ENCODE results near the gene CLIC1.

- no peak for TF ChIP-seq CEBPB (IDR thresholded peaks at IDR 0.05)
- TF ChIP-seq, protein P1, sequence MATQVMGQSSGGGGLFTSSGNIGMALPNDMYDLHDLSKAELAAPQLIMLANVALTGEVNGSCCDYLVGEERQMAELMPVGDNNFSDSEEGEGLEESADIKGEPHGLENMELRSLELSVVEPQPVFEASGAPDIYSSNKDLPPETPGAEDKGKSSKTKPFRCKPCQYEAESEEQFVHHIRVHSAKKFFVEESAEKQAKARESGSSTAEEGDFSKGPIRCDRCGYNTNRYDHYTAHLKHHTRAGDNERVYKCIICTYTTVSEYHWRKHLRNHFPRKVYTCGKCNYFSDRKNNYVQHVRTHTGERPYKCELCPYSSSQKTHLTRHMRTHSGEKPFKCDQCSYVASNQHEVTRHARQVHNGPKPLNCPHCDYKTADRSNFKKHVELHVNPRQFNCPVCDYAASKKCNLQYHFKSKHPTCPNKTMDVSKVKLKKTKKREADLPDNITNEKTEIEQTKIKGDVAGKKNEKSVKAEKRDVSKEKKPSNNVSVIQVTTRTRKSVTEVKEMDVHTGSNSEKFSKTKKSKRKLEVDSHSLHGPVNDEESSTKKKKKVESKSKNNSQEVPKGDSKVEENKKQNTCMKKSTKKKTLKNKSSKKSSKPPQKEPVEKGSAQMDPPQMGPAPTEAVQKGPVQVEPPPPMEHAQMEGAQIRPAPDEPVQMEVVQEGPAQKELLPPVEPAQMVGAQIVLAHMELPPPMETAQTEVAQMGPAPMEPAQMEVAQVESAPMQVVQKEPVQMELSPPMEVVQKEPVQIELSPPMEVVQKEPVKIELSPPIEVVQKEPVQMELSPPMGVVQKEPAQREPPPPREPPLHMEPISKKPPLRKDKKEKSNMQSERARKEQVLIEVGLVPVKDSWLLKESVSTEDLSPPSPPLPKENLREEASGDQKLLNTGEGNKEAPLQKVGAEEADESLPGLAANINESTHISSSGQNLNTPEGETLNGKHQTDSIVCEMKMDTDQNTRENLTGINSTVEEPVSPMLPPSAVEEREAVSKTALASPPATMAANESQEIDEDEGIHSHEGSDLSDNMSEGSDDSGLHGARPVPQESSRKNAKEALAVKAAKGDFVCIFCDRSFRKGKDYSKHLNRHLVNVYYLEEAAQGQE (IDR thresholded peaks at IDR 0.05; ENCODE audit: low read depth), result no peak
- TF ChIP-seq, protein P2, sequence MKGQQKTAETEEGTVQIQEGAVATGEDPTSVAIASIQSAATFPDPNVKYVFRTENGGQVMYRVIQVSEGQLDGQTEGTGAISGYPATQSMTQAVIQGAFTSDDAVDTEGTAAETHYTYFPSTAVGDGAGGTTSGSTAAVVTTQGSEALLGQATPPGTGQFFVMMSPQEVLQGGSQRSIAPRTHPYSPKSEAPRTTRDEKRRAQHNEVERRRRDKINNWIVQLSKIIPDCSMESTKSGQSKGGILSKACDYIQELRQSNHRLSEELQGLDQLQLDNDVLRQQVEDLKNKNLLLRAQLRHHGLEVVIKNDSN (IDR thresholded peaks at IDR 0.05), result no peak
- TF ChIP-seq TEAD4 (IDR thresholded peaks at IDR 0.05), result no peak
- no peak for TF ChIP-seq EP300 (IDR thresholded peaks at IDR 0.05; ENCODE audit: borderline replicate concordance)
- TF ChIP-seq RAD21 (IDR thresholded peaks at IDR 0.05; ENCODE audit: low read depth), result no peak
- TF ChIP-seq MAX (IDR thresholded peaks at IDR 0.05), result no peak
- TF ChIP-seq YY1 (IDR thresholded peaks at IDR 0.05; ENCODE audit: low read depth), result no peak
- no peak for TF ChIP-seq FOXM1 (IDR thresholded peaks at IDR 0.05; ENCODE audit: borderline replicate concordance, low read depth)
- TF ChIP-seq ZBTB7A (IDR thresholded peaks at IDR 0.05; ENCODE audit: low read depth), result no peak
- no peak for TF ChIP-seq TAF1 (IDR thresholded peaks at IDR 0.05; ENCODE audit: low read depth)
- no peak for TF ChIP-seq EGR1 (IDR thresholded peaks at IDR 0.05)
- no peak for TF ChIP-seq CREB1 (IDR thresholded peaks at IDR 0.05; ENCODE audit: low read depth)
- TF ChIP-seq NFIC (IDR thresholded peaks at IDR 0.05), result no peak
Measured at GRCh38 chr6:31727034-31727716, 9.2 kb downstream of the CLIC1 start.
